C4-2B (cell line): Measurements from ENCODE around the gene TUBG1.
"Not testable (repeated sequence)": the region's sequence is repeated elsewhere in the genome, so short reads cannot be mapped to it uniquely, and the experiment has no call there.

Source experiments
- H3K27ac ChIP-seq: fragments of 450-650 bp; 2 replicates; pipeline ENCODE4 v1.5.1; 2017
- CTCF ChIP-seq: fragments of 450-650 bp; conservative IDR thresholded peaks from 2 replicates; pipeline ENCODE4 v1.5.1; 2017; ENCODE audit warnings: mild to moderate bottlenecking
- ZFX ChIP-seq: fragments of 450-650 bp; IDR thresholded peaks from 2 replicates; pipeline ENCODE4 v1.6.1; 2017

TUBG1 gene

GRCh38 chr17:42617956-42618431 is 8.5 kb downstream of the TUBG1 start:
- no peak overlapping the region for H3K27ac ChIP-seq
- TF ChIP-seq CTCF (no peak), ZFX (no peak)

GRCh38 chr17:42618442-42619150 is 9.1 kb downstream of the TUBG1 start:
- TF ChIP-seq CTCF (no peak), ZFX (no peak)
- no peak overlapping the region for H3K27ac ChIP-seq

GRCh38 chr17:42621987-42622386 is 12.5 kb downstream of the TUBG1 start:
- not testable (repeated sequence) for H3K27ac ChIP-seq

GRCh38 chr17:42623271-42623670 is 13.8 kb downstream of the TUBG1 start:
- H3K27ac ChIP-seq = no peak overlapping the region
- TF ChIP-seq ZFX (no peak), CTCF (no peak)

GRCh38 chr17:42623732-42624596 is 14.5 kb downstream of the TUBG1 start:
- no peak for TF ChIP-seq ZFX
- no peak for TF ChIP-seq CTCF
- H3K27ac ChIP-seq = peak overlapping the region; percentile 37

GRCh38 chr17:42627032-42627764 is 17.7 kb downstream of the TUBG1 start:
- H3K27ac ChIP-seq = not testable (repeated sequence)

GRCh38 chr17:42629411-42630009 is 20.0 kb downstream of the TUBG1 start:
- TF ChIP-seq CTCF (no peak), ZFX (no peak)
- no peak overlapping the region for H3K27ac ChIP-seq
